Psoas muscle (tissue), 8 donors: ENCODE results near the gene DTL. TPM values are rescaled to one million over a fixed set of nuclear protein-coding genes. Genes with fewer than 3 reads are reported as not detected.

Experiments
- ATAC-seq, 4 donors: fragments of 200-7000 bp; cut with Tn5 transposase; one replicate each; pipeline ENCODE4 v1.9.1; 2020; ENCODE audit warnings: moderate library complexity in 3 of 4, mild to moderate bottlenecking in 2 of 4
- DNase-seq, 2 donors: peaks; one replicate each; pipeline ENCODE4 v3.0.0-alpha.2; 2020
- H3K27ac ChIP-seq: fragments of 200-600 bp; one replicate; pipeline ENCODE4 v1.8.0; 2022
- H3K27me3 ChIP-seq, 3 donors: fragments of 200-600 bp in 1 of 3; one replicate each; pipeline versions ENCODE4 v1.6.1 to v1.8.0; 2013 to 2022; ENCODE audit warnings: low read length in 2 of 3, mild to moderate bottlenecking in 2 of 3, moderate library complexity in 1 of 3; ENCODE audit not compliant: insufficient read depth in 3 of 3
- H3K36me3 ChIP-seq, 2 donors: fragments of 200-600 bp in 1 of 2; one replicate each; pipeline versions ENCODE4 v1.6.1 to v1.8.0; 2013 to 2022; ENCODE audit warnings: low read depth in 1 of 2, mild to moderate bottlenecking in 1 of 2, moderate library complexity in 1 of 2; ENCODE audit not compliant: insufficient read depth in 1 of 2
- H3K4me1 ChIP-seq: fragments of 200-600 bp; one replicate; pipeline ENCODE4 v1.8.0; 2022
- H3K4me3 ChIP-seq: fragments of 200-600 bp; one replicate; pipeline ENCODE4 v1.8.0; 2022; ENCODE audit warnings: mild to moderate bottlenecking
- H3K9me3 ChIP-seq: fragments of 200-600 bp; one replicate; pipeline ENCODE4 v1.8.0; 2022
- WGBS, 3 donors: extraction: QIAGEN DNeasy Blood & Tissue Kit; methylation state at CpG; one replicate each; pipeline versions ENCODE4 v1.1.6 to v1.1.7; 2013; 5-methylcytosine and 5-hydroxymethylcytosine counted together
- intact Hi-C, 2 donors: fragments of 100-400 bp; cut with DNase I; formaldehyde crosslinking; loops; one replicate each; pipeline versions ENCODE4 v1.11.0 to v1.14.2; 2022
- polyA plus RNA-seq, 3 donors: library from polyadenylated mRNA; stranded (reverse); fragments of 200-250 nt; gene quantifications; one replicate each; pipeline ENCODE4 v1.2.3, GENCODE V29; 2013
- total RNA-seq, 4 donors: library from RNA; stranded (reverse); fragmentation: NEBNext Ultra II Directional in 2 of 4; extraction: Animal tissue kit (Norgen Biotek cat#: 25700) in 2 of 4; gene quantifications; one replicate each; pipeline versions ENCODE4 v1.2.1 to v1.2.4, GENCODE V29; 2021 to 2023
- TF ChIP-seq, protein P1 (sequence below): fragments of 200-600 bp; IDR thresholded peaks from one replicate; pipeline ENCODE4 v1.8.0; 2022; ENCODE audit warnings: antibody characterized with exemption
- donor health status: healthy with polysubstance abuse.
- donor health status: DM: no; HTN: no; CAD: no; lungs with moderate emphysema.
- donor health status: Bipolar disorder and iron deficiency.
- donor health status: healthy.
- donor health status: DM: yes; HTN: yes; CAD: no.
- donor health status: DM: no; HTN: no; CAD: no.
- donor health status: DM: no; HTN: no; CAD: no.
- donor health status: DM: yes; HTN: yes; CAD: no.

DTL gene
- total and polyA plus RNA-seq, 7 donors, result 0.12 to 0.72 (median 0.19) TPM

- Histone ChIP-seq H3K27ac (no peak overlapping the region), H3K4me1 (no peaks in the 10 kb centered on the region), H3K27me3 (no peaks in the 10 kb centered on the region), H3K4me3 (no peak overlapping the region), H3K36me3 (peaks cover 0 to 46% of the 10 kb centered on the region in 2 donors), H3K9me3 (no peaks in the 10 kb centered on the region)
- DNase-seq, result no peak
- 89 to 95% (median 90%) methylated on average over 7 of the region's 7 CpGs for WGBS, 3 donors
- intact Hi-C loops, result no loop called here
- ATAC-seq, result no peak
- TF ChIP-seq, protein P1, sequence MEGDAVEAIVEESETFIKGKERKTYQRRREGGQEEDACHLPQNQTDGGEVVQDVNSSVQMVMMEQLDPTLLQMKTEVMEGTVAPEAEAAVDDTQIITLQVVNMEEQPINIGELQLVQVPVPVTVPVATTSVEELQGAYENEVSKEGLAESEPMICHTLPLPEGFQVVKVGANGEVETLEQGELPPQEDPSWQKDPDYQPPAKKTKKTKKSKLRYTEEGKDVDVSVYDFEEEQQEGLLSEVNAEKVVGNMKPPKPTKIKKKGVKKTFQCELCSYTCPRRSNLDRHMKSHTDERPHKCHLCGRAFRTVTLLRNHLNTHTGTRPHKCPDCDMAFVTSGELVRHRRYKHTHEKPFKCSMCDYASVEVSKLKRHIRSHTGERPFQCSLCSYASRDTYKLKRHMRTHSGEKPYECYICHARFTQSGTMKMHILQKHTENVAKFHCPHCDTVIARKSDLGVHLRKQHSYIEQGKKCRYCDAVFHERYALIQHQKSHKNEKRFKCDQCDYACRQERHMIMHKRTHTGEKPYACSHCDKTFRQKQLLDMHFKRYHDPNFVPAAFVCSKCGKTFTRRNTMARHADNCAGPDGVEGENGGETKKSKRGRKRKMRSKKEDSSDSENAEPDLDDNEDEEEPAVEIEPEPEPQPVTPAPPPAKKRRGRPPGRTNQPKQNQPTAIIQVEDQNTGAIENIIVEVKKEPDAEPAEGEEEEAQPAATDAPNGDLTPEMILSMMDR, result no peak
Measured at GRCh38 chr1:212004895-212005608, 30.5 kb upstream of the DTL start.

- no peaks in the 10 kb centered on the region for H3K27me3 ChIP-seq
- H3K4me3 ChIP-seq, result no peak overlapping the region
- peaks cover 0 to 50% of the 10 kb centered on the region in 2 donors for H3K36me3 ChIP-seq
- DNase-seq (no peak), ATAC-seq (no peak)
- H3K27ac ChIP-seq, result no peak overlapping the region
- no peaks in the 10 kb centered on the region for H3K9me3 ChIP-seq
- 62 to 86% (median 65%) methylated on average over 4 of the region's 4 CpGs for whole genome bisulfite sequencing, 3 donors
- TF ChIP-seq, protein P1, result no peak
- intact Hi-C loops, result no loop called here
- H3K4me1 ChIP-seq, result no peaks in the 10 kb centered on the region
Measured at GRCh38 chr1:212007178-212007577, 28.4 kb upstream of the DTL start.

DNA sequence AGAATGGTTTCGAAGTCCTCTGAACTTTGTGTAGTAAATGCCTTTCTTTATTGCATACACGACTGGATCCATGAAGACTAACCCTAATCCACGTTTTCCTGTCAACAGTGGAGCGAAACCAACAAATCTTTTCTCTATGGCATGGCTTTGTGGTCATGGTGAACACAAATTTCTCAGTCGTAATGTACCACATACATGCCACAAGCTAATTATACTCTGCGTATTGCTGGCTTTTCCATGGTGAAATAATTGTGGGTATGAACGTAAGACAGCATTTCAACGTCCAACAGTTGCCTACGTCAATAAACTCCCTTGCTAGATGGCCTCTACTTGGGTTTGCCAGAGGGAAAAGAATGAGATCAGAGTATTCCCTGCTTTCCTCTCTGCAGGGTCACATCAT, 27.7 kb upstream of the DTL start:
- Histone ChIP-seq H3K4me1 (no peaks in the 10 kb centered on the region), H3K27ac (no peak overlapping the region), H3K9me3 (no peaks in the 10 kb centered on the region), H3K36me3 (peaks cover 0 to 50% of the 10 kb centered on the region in 2 donors), H3K4me3 (no peak overlapping the region), H3K27me3 (no peaks in the 10 kb centered on the region)
- WGBS, 3 donors, result 76 to 86% (median 83%) methylated on average over 9 of the region's 9 CpGs
- DNase-seq (no peak), ATAC-seq (no peak)
- TF ChIP-seq, protein P1, result no peak
- intact Hi-C loops, result no loop called here

DNA sequence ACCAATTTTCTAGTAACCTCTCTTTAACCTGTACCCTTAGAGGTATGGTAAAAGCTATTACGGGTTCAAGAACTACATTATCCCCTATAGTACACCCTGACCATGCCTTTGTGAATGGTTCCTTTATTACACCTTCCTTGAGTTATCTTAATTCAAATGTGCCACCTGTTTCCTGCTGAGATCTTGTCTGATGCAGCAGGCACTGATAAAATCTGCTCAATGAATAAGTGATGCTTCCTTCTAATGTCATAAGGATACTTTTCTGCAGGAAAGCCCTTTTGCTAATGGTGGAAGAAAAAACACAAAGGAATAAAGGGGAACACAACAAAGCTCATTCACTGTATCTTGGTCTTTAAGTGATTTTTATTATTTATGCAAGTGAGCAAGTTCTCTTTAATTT, 26.0 kb upstream of the DTL start:
- DNase-seq (no peak), ATAC-seq (no peak)
- no peak overlapping the region for H3K4me3 ChIP-seq
- peaks cover 0 to 40% of the 10 kb centered on the region in 2 donors for H3K36me3 ChIP-seq
- H3K27me3 ChIP-seq, result no peaks in the 10 kb centered on the region
- no peaks in the 10 kb centered on the region for H3K9me3 ChIP-seq
- no peaks in the 10 kb centered on the region for H3K4me1 ChIP-seq
- H3K27ac ChIP-seq, result no peak overlapping the region
- intact Hi-C loops, result no loop called here
- TF ChIP-seq, protein P1, result no peak
- WGBS, 3 donors, result 88 to 95% (median 94%) methylated on average over 1 of the region's 1 CpG

- intact Hi-C loops, result loop anchor here in 1 of 2 donors (10.0 kb wide), 1 partner anchor 175 kb away; the partner anchor contains the start of gene LPGAT1
- TF ChIP-seq, protein P1, result no peak
- Histone ChIP-seq H3K9me3 (no peaks in the 10 kb centered on the region), H3K27me3 (no peaks in the 10 kb centered on the region), H3K4me1 (no peaks in the 10 kb centered on the region), H3K36me3 (peaks cover 0 to 36% of the 10 kb centered on the region in 2 donors), H3K4me3 (no peak overlapping the region), H3K27ac (no peak overlapping the region)
- no peak for DNase-seq
- WGBS, 3 donors, result 84 to 91% (median 86%) methylated on average over 3 of the region's 3 CpGs
- ATAC-seq, result no peak
Measured at GRCh38 chr1:212010004-212010403, 25.5 kb upstream of the DTL start.
